DOHH2 (cell line): ENCODE measurements around the gene GLOD4.

Source experiments
- CTCF ChIP-seq: fragments of 200-600 bp; sonication (generic); IDR thresholded peaks from one replicate; pipeline ENCODE4 v1.5.1; 2014; ENCODE audit warnings: antibody characterized with exemption, mild to moderate bottlenecking, low read depth, low read length; ENCODE audit not compliant: poor library complexity, severe bottlenecking
- EZH2phosphoT487 ChIP-seq: fragments of 200-600 bp; sonication (generic); IDR thresholded peaks from 2 replicates; pipeline ENCODE4 v1.6.1; 2017; ENCODE audit warnings: borderline replicate concordance, mild to moderate bottlenecking, antibody characterized with exemption, low read length, moderate library complexity, mixed read lengths

DNA sequence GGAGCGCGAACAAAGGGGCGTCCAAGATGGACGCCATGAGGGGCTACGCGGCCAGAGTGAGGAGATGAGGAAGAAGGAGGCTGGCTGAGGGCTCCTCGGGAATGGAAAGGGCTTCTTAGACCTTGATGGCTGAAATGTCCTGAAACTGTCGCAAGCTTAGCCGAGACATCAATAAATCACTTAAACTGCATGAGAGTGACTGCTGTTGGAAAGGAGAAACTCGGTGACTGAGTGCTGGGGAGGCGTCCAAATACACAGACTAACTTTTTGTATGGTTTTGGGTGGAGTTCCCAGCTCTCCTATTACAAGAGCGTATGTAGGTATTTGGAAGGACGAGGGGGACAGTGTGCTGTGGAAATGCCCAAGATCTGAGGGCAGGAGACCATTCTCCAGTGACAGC is 28.7 kb downstream of the GLOD4 start:
- TF ChIP-seq CTCF (no peak), EZH2phosphoT487 (no peak)
